NCI-H2227 (cell line): ENCODE results near the gene PRRT3.
"Not testable (repeated sequence)": the region's sequence is repeated elsewhere in the genome, so short reads cannot be mapped to it uniquely, and the experiment has no call there.

Source experiments
- DNase-seq: peaks from one replicate; lab custom pipeline; 2025; ENCODE audit not compliant: unreplicated experiment; lab: John Stamatoyannopoulos, UW

The PRRT3 gene

GRCh38 chr3:9918261-9919038 lies 33.8 kb downstream of the PRRT3 start:
- DNase-seq, result no peak

DNA sequence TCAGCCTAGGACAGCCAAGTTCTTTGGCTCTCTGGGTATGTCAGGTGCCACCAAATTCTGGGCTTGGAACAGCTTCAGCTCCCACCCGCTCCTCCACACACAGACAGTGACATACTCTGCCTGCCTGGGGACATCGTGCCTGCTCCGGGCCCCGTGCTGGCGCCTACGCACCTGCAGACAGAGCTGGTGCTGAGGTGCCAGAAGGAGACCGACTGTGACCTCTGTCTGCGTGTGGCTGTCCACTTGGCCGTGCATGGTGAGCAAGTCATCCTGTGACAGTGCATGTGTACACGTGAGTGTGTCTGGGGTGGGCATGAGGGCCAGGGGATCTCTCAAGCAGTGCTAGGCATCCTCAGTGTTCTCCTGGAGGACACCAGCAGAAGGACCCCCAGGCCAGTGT lies 34.4 kb downstream of the PRRT3 start:
- DNase-seq, result no peak

DNA sequence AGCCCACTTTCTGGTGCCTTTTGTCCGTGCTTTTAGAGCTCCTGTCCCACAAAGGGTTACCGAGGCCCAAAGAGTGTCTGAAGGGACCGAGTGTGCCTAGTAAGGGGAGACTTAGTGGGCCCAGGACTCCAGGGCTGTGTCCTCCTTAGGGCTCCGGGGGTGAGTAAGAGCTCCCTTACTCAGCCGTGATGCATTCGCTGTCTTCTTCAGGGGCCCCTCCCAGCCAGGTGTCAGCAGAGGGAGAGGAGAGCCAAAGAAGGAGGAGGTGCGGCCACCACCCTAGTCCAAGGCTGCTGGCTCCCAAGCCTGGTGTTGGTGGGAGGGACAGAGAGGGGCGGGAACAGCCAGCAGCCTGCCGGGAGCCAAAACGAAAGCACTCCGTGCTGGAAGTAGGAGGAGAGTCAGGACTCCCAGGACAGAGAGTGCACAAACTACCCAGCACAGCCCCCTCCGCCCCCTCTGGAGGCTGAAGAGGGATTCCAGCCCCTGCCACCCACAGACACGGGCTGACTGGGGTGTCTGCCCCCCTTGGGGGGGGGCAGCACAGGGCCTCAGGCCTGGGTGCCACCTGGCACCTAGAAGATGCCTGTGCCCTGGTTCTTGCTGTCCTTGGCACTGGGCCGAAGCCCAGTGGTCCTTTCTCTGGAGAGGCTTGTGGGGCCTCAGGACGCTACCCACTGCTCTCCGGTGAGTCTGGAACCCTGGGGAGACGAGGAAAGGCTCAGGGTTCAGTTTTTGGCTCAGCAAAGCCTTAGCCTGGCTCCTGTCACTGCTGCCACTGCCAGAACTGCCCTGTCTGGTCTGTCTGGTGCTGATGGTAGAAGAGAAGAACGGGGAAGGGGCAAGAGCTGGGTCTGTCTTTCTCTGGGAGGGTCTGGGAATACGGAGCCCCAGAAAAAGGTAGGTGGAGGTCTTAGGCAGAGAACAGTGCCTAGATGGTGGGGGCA lies 35.2 kb downstream of the PRRT3 start, which contains the start of gene IL17RC:
Gene IL17RC, plus strand, starts transcription at position 365 of the 947 bp plus-strand sequence. Its CDS starts 218 bp downstream, at position 583.
- DNase-seq, result peak; percentile 69

- DNase-seq, result no peak
These were observed 35.9 kb downstream of the PRRT3 start for GRCh38 chr3:9916346-9916733.

GRCh38 chr3:9915254-9916141 lies 36.7 kb downstream of the PRRT3 start:
- DNase-seq, result peak; percentile 52

DNA sequence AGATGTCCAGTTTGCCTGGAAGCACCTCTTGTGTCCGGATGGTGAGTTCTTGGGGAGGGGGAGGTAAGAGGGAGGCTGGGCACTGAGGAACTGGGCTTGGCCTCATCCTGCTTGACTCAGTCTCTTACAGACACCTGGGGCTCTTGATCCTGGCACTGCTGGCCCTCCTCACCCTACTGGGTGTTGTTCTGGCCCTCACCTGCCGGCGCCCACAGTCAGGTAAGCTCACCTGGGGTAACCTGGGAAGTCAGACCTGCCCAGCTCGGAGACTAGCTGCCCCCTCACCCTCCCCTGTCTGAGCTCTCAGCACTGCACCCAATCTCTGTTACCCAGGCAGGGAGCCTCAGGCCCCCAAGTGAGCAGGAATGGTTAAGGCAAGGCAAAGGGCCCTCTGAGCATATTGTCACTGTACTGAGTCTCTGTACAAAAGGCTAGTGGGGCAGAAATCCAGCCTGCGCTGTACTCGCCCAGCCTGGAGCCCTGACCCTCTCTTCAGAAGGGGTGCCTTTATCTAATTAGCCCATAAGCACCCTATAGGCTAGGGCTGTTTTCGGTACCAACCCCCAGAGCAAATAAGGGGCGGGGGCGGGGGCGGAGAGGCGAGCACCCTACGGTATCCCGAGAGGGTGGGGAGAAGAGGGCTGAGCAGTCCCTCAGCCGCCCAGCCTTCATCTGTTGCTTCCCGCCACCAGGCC lies 37.5 kb downstream of the PRRT3 start:
- DNase-seq, result no peak

DNA sequence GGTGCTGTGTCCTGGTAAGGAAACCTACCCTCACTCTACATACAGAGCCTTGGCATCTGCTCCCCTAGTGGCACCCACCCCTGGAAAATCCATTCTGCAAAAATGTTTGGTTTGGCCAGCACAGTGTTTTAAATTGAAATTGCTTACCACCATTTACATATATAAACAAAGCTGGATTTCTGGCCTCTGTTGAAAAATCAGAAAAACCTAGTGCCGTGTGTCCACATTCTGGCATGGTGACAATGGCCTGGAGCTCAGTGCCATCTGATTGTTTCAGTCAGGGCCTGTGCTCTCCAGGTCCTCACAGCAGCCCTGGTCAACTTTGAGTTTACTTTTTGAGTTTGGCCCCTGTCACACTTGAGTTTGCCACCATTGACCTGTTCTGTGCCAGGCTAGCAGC lies 38.2 kb downstream of the PRRT3 start:
- no peak for DNase-seq

DNA sequence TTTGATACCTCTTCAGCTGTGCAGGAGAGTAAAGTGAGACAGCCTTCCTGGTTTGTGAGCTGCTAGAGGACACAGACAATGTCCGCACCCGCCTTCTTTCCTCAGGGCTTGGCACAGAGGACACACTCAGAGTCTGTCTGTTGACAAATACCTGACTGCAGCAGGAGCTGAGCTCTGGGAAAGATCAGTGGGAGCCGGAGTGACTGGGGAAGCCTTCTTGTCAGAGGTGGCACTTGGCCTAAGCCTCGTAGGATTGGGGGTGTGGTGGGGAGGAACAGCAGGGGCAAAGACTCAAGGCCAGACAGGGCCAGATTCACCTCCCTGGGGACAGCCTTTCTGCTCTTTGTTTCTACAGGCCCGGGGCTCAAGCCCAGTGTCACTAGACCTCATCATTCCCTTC lies 38.6 kb downstream of the PRRT3 start:
- DNase-seq, result no peak

GRCh38 chr3:9912294-9912935 lies 39.8 kb downstream of the PRRT3 start:
- no peak for DNase-seq

DNA sequence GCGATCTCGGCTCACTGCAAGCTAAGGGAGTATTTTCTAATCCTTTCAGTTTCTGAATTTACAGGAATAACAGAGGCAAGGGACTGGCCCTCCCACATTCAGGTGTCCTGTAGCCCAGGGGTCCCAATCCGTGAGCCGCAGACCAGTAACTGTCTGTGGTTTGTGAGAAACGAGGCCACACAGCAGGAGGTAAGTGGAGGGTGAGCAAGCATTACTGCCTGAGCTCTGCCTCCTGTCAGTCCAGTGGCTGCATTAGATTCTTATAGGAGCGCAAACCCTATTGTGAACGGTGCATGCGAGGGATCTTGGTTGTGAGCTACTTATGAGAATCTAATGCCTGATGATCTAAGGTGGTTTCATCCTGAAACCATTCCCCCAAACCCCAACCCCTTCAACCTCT lies 40.3 kb downstream of the PRRT3 start:
- DNase-seq, result no peak

DNA sequence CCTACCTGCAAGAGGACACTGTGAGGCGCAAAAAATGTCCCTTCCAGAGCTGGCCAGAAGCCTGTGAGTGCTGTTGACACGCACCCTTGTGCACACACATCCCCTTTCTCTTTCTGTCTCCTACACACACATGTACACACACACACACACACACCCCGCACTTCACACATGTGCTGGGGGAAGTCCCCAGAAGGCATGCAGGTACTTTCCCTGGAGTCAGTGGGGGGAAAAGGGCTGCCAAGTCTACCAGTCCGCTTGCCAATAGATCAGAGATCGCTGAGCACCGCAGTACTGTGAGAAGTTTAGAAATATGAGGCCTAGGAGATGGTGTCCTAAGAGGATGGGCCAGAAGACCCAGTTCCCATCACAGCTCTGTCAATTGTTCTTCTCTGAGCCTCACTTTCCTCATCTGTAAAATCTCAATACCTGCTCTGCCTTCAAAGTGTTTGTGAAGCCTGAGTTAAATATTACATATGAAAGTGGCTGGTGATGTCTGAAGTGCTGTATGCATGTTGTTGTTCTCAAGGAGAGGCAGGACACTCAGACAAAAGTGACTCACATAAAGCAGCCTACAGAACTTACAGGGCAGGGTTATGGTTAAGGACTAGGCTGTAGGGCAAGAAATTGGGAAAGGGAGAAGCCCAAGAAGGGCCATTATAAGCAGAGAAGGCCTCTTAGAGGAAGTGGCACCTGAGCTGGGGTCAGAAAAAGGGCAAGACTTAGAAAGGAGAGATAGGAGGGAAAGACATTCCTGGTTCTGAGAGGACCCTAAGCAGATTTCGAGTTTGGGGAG lies 42.8 kb downstream of the PRRT3 start:
- no peak for DNase-seq

DNA sequence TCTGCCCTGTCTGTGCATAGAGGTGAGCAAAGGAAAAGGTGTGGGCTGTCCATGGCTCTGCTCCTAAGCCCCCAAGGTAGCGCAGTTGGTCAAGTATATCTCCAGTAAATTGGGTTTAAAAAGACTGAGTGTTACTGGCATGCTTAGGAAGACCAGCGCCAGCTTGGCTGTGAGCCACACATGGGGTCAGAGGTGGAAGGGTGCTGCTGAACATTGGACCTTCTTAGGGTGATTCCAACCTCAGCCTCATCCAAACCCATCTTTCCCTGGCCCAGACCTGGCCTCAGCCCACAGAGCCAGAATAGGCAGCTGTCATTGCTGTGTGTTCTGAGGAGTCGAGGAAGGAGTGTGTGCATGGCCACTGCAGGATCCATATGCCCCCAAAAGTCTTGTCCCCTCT lies 43.9 kb downstream of the PRRT3 start:
- DNase-seq, result no peak

DNA sequence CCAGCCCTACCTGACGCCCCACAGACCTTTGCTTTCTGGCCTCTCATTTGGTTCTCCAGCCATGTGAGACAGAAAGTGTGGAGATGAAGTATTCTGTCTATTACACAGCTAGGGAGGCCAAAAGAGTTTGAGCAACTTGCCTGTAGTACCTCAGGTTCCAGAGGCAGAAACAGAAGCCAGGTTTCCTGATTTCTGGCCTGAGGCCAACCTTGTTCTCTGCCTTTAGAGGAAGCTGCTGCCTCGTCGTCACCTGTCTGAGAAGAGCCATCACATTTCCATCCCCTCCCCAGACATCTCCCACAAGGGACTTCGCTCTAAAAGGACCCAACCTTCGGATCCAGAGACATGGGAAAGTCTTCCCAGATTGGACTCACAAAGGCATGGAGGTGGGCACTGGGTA lies 45.7 kb downstream of the PRRT3 start:
- no peak for DNase-seq

- no peak for DNase-seq
These were observed 48.3 kb downstream of the PRRT3 start for GRCh38 chr3:9903904-9904303.

DNA sequence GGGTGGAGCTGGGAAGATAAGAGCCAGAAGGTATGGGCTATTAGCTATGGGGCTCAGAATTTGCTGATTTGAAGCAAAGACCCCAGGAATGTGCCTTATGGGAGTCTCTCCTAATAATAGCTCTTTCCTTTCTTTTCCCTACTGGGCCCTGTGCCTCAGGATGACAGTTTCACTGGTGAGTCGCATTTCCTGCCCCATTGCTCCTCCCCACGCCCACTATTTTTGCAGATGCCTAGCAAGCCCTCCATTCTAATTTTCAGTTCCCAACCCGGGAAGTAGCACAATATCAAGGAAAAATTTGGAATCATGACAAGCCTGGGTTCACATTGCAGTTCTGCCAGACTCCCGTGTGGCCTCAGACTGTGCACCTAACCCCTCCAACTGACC lies 49.0 kb downstream of the PRRT3 start:
- no peak for DNase-seq

GRCh38 chr3:9902372-9903237 lies 49.6 kb downstream of the PRRT3 start, which contains the start of gene IL17RE:
IL17RE (plus strand) TSS chr3:9902848; CDS start chr3:9902933, 85 bp downstream.
- no peak for DNase-seq

GRCh38 chr3:9901967-9902366 lies 50.2 kb downstream of the PRRT3 start:
- DNase-seq, result no peak

- not testable (repeated sequence) for DNase-seq
These were observed 51.2 kb downstream of the PRRT3 start for GRCh38 chr3:9900965-9901415.
